KMS-11 (cell line): ENCODE data around the gene DGCR6L.
"Not testable (repeated sequence)": the region's sequence is repeated elsewhere in the genome, so short reads cannot be mapped to it uniquely, and the experiment has no call there.

ENCODE experiments used
- H2AFZ ChIP-seq: fragments of 200-600 bp; sonication (generic); 2 replicates; pipeline ENCODE4 v1.6.1; 2016; ENCODE audit warnings: antibody characterized with exemption, mixed run types, low read depth
- H3K27ac ChIP-seq: fragments of 200-600 bp; sonication (generic); 2 replicates; pipeline ENCODE4 v1.6.1; 2016; ENCODE audit warnings: mild to moderate bottlenecking, mixed run types
- H3K27me3 ChIP-seq: fragments of 200-600 bp; sonication (generic); 2 replicates; pipeline ENCODE4 v1.6.1; 2017; ENCODE audit warnings: mild to moderate bottlenecking, low read depth, mixed run types, moderate library complexity; ENCODE audit not compliant: insufficient read depth
- H3K36me3 ChIP-seq: fragments of 200-600 bp; sonication (generic); 2 replicates; pipeline ENCODE4 v1.6.1; 2017; ENCODE audit warnings: mild to moderate bottlenecking, mixed run types; ENCODE audit not compliant: insufficient read depth
- H3K4me1 ChIP-seq: fragments of 200-600 bp; sonication (generic); 2 replicates; pipeline ENCODE4 v1.6.1; 2016; ENCODE audit warnings: mild to moderate bottlenecking, low read depth, mixed run types; ENCODE audit not compliant: poor library complexity, severe bottlenecking
- H3K4me2 ChIP-seq: fragments of 200-600 bp; sonication (generic); 2 replicates; pipeline ENCODE4 v1.7.0; 2016; ENCODE audit warnings: mild to moderate bottlenecking, mixed run types
- H3K4me3 ChIP-seq: fragments of 200-600 bp; sonication (generic); IDR thresholded peaks from 2 replicates; pipeline ENCODE4 v1.6.1; 2017; ENCODE audit warnings: low read depth, low read length, mixed read lengths; ENCODE audit not compliant: insufficient read depth
- H3K79me2 ChIP-seq: fragments of 200-600 bp; sonication (generic); 2 replicates; pipeline ENCODE4 v1.6.1; 2016; ENCODE audit warnings: low read depth, mixed run types; ENCODE audit not compliant: insufficient read depth
- H3K9ac ChIP-seq: fragments of 200-600 bp; sonication (generic); 2 replicates; pipeline ENCODE4 v1.6.1; 2016; ENCODE audit warnings: mild to moderate bottlenecking, mixed run types
- H4K20me1 ChIP-seq: fragments of 200-600 bp; sonication (generic); 2 replicates; pipeline ENCODE4 v1.6.1; 2016; ENCODE audit warnings: mild to moderate bottlenecking, mixed run types; ENCODE audit not compliant: insufficient read depth
- TF ChIP-seq, protein P1 (sequence below): fragments of 200-600 bp; sonication (generic); conservative IDR thresholded peaks from 2 replicates; pipeline ENCODE4 v1.6.1; 2017; ENCODE audit warnings: low read depth, mild to moderate bottlenecking, antibody characterized with exemption, low read length, moderate library complexity, mixed read lengths

DGCR6L gene

DNA sequence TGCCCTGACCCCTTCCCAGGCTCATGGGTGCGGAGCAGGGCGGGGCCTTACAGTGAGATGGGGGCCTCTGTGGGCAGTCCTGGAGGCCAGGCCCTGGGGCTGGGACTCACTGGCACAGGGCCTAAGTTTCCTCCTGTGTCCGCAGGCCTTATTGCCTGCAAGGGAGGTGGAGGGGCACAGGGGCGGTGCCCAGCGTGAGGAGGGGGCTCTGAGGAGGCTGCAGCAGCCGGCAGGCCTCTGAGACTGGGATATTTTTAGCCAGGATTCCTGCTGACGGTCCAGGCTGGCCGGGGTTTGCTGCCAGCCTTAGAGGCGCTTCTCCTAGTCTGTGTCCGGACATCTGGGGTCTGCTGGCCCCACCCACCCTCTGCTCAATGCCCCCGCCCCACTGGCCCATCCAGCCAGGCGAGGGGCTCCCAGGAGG lies 46.1 kb downstream of the DGCR6L start:
- Histone ChIP-seq H3K9ac (no peak overlapping the region), H3K27ac (no peak overlapping the region), H3K79me2 (no peaks in the 10 kb centered on the region), H2AFZ (no peak overlapping the region), H3K4me2 (no peak overlapping the region), H3K27me3 (peaks cover 43% of the 10 kb centered on the region; the same call in 1 of the 2 replicates), H3K4me3 (no peak overlapping the region), H3K4me1 (no peaks in the 10 kb centered on the region), H3K36me3 (no peaks in the 10 kb centered on the region), H4K20me1 (no peaks in the 10 kb centered on the region)
- TF ChIP-seq, protein P1, sequence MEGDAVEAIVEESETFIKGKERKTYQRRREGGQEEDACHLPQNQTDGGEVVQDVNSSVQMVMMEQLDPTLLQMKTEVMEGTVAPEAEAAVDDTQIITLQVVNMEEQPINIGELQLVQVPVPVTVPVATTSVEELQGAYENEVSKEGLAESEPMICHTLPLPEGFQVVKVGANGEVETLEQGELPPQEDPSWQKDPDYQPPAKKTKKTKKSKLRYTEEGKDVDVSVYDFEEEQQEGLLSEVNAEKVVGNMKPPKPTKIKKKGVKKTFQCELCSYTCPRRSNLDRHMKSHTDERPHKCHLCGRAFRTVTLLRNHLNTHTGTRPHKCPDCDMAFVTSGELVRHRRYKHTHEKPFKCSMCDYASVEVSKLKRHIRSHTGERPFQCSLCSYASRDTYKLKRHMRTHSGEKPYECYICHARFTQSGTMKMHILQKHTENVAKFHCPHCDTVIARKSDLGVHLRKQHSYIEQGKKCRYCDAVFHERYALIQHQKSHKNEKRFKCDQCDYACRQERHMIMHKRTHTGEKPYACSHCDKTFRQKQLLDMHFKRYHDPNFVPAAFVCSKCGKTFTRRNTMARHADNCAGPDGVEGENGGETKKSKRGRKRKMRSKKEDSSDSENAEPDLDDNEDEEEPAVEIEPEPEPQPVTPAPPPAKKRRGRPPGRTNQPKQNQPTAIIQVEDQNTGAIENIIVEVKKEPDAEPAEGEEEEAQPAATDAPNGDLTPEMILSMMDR, result no peak

DNA sequence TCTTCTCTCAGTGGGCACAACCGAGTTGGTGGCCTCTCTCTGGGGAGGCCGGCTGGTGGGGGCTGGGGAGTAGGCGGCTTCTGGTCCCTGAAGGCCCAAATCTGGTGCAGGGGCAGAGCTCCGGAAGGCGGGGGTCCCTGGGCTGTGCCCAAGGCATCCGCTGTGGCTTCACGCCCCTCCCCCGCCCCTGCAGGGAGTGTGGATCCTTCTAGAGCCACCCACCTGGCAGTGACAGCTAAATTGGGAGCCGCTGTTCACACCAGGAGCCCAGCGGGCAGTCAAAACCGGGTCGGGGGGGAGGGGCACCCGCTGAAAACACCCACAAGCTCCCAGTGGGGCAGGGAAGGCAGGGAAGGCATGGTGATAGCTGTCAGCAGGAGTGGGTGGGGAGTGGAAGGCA lies 47.2 kb downstream of the DGCR6L start:
- Histone ChIP-seq H3K9ac (no peak overlapping the region), H2AFZ (no peak overlapping the region), H3K27ac (no peak overlapping the region), H3K4me3 (no peak overlapping the region), H3K79me2 (no peaks in the 10 kb centered on the region), H3K4me2 (no peak overlapping the region), H3K27me3 (peaks cover 48% of the 10 kb centered on the region; the same call in 1 of the 2 replicates), H4K20me1 (no peaks in the 10 kb centered on the region), H3K36me3 (no peaks in the 10 kb centered on the region), H3K4me1 (no peaks in the 10 kb centered on the region)
- TF ChIP-seq, protein P1, result no peak

DNA sequence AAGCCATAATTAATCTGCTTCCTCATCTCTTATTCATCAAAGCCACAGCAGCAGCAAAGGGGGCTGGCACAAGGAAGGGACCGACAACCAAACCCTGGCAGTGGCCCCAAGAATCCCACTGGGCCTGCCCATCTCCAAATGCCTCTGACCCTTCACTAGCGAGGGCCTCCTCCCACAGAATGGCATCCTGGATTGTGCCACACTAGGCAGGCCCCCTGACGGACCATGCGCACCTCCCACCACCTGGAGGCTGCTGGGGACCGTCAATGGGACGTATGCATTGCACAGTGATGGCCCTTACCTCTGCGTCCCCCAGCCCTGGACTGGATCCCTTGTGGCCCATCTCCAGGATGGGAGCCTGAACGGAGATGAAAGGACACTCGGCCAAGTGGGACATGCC lies 47.7 kb downstream of the DGCR6L start:
- Histone ChIP-seq H3K4me2 (no peak overlapping the region), H3K27me3 (peaks cover 48% of the 10 kb centered on the region; the same call in 1 of the 2 replicates), H3K27ac (no peak overlapping the region), H3K79me2 (no peaks in the 10 kb centered on the region), H3K4me3 (no peak overlapping the region), H3K36me3 (no peaks in the 10 kb centered on the region), H2AFZ (no peak overlapping the region), H4K20me1 (no peaks in the 10 kb centered on the region), H3K9ac (no peak overlapping the region), H3K4me1 (no peaks in the 10 kb centered on the region)
- TF ChIP-seq, protein P1, result no peak

DNA sequence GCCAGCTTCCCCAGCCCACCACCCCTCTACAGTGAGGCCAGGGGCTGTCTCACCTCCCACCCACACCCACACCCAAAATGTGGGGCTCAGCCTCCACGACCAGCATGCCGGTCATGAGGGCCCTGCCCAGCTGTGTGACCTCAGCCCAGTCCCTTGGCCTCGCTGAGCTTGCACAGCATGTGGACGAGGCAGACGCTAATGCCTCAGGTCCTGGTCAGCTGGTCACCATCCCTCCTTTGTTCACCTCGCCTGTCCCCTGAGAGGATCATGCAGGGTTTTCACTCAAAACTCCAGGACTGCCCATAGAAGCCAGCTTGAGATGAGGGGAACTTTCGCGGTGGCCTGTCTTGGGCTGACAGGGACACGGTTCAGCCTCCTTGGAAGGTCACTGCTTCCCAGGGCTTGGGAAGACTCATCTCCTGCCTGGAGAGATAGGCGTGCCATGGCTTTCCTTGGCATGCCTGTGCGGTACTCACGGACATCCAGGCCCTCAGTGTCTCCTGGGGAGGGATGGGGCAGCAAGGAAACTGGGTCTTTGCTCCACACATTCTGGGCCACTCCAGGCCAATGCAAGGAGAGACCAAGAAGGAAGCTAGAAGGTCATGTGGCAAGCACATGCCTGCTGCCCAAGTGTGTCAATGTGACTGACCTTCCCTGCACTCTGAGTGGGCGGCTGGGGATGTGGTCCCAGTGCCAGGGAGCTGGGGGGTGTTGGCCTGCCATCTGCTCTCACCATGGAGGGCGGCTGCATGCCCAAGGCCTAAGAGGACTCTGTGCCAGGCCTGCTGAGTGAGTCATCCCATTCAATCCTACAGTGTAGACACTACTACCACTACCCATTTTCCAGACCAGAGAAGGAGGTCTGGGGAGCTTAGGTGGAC lies 48.5 kb downstream of the DGCR6L start:
- no peak overlapping the region for H2AFZ ChIP-seq
- H3K79me2 ChIP-seq, result no peaks in the 10 kb centered on the region
- H3K27ac ChIP-seq, result no peak overlapping the region
- H3K36me3 ChIP-seq, result no peaks in the 10 kb centered on the region
- TF ChIP-seq, protein P1, result no peak
- H3K4me3 ChIP-seq, result no peak overlapping the region
- no peaks in the 10 kb centered on the region for H4K20me1 ChIP-seq
- H3K9ac ChIP-seq, result no peak overlapping the region
- peaks cover 48% of the 10 kb centered on the region; the same call in 1 of the 2 replicates for H3K27me3 ChIP-seq
- no peak overlapping the region for H3K4me2 ChIP-seq
- no peaks in the 10 kb centered on the region for H3K4me1 ChIP-seq

DNA sequence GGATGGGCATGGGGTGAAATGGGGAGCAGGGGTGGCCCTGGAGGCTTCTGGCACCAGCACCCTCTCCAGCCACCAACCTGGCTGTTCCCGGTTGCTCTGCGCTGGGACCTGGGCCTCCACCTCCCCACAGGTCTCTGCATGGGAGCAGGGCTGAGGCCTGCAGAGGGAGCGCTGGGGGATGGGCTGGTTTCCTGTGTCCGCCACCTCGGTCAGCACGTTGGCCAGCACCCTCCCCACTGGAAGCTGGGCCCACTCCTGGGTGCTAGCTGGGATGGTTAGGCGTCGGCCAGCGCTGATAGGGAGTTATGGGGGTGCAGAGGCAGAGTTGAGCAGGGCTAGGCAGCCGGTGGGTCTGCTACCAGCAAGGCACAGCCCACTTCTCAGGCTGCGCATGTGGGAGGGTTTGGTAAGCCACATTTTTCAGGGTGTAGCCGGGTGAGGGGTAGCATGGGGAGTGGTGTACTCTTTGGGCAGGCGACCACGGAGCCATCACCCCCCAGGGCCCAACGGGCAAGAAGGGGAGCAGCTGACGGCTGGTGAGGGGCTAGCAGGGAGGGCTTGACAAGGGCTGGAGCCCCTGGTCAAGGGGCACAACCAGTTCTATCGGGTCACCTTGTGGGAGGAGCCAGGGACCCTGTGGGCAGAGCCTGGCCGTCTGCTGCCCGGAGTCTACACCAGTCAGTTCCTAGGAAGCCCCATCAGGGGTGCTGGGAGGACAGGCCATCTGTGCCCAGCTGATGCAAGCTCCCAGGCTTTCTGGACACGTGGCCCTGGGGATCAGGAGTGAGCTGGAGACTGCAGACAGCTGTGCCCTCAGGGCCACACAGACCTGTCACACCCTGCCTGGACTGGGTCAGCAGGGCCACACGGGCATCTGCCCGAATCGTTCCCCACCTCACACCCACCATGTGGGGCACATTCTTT lies 49.4 kb downstream of the DGCR6L start:
- H3K27ac ChIP-seq, H3K36me3 ChIP-seq, H2AFZ ChIP-seq, H3K4me3 ChIP-seq, H3K9ac ChIP-seq, H4K20me1 ChIP-seq, H3K4me2 ChIP-seq, H3K4me1 ChIP-seq, H3K79me2 ChIP-seq: not testable (repeated sequence)
- H3K27me3 ChIP-seq, result peaks cover 41% of the 10 kb centered on the region; the same call in 1 of the 2 replicates

DNA sequence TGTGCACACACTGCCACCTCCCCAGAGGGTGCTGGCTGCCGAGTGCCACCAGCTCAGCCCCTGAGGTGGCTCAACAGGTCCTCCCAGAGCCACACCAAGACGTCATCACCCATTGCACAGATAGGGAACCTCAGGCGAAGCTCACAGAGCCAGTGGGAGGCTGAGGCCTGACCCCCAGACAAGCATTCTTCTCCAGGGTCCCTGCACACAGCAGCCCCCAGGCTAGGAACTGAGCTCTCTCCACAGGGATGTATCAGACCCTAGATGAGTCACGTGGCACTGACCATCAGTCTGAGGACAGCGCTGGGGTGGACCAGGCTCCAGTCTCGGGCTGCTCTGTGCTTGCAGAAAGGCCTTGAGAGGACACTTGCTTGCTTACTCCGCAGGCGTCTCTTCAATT lies 50.2 kb downstream of the DGCR6L start:
- not testable (repeated sequence) for H3K4me3 ChIP-seq, H3K27ac ChIP-seq, H2AFZ ChIP-seq, H3K4me2 ChIP-seq, H3K79me2 ChIP-seq, H3K36me3 ChIP-seq, H3K4me1 ChIP-seq, H4K20me1 ChIP-seq, H3K9ac ChIP-seq
- peaks cover 41% of the 10 kb centered on the region; the same call in 1 of the 2 replicates for H3K27me3 ChIP-seq
